Neural progenitor cell (in vitro differentiated cells): ENCODE measurements around the gene CFAP20.

Experiments used
- EZH2 ChIP-seq: fragments of 200-600 bp; sonication (generic); IDR thresholded peaks from 2 replicates; pipeline ENCODE4 v1.6.1; 2017; ENCODE audit warnings: antibody characterized with exemption, mild to moderate bottlenecking, moderate library complexity
- EZH2phosphoT487 ChIP-seq: fragments of 200-600 bp; sonication (generic); IDR thresholded peaks from 2 replicates; pipeline ENCODE4 v1.6.1; 2017; ENCODE audit warnings: antibody characterized with exemption
- TF ChIP-seq, protein P1 (sequence below): fragments of 200-600 bp; sonication (generic); IDR thresholded peaks from 2 replicates; pipeline ENCODE4 v1.5.1; 2017; ENCODE audit warnings: antibody characterized with exemption, mild to moderate bottlenecking

DNA sequence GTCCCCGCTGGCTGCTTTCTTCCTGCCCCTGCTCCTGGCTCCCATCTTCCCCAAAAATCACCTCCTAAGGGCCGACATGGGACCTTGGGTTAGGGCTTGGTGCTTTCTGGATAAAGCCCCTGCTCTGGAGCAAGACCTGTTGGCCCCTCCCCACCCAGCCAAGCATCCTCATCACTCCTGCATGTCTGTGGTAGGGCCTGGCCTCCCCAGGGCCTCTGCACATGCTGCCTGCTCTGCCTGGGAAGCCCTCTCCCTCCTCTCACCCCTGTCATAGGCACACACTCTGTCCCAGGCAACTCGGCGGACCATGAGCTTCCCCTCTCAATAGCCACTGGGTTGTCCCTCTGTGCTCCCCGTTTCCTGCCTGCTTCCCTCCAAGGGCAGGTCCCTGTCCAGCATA lies 35.2 kb downstream of the CFAP20 start:
- TF ChIP-seq, protein P1, sequence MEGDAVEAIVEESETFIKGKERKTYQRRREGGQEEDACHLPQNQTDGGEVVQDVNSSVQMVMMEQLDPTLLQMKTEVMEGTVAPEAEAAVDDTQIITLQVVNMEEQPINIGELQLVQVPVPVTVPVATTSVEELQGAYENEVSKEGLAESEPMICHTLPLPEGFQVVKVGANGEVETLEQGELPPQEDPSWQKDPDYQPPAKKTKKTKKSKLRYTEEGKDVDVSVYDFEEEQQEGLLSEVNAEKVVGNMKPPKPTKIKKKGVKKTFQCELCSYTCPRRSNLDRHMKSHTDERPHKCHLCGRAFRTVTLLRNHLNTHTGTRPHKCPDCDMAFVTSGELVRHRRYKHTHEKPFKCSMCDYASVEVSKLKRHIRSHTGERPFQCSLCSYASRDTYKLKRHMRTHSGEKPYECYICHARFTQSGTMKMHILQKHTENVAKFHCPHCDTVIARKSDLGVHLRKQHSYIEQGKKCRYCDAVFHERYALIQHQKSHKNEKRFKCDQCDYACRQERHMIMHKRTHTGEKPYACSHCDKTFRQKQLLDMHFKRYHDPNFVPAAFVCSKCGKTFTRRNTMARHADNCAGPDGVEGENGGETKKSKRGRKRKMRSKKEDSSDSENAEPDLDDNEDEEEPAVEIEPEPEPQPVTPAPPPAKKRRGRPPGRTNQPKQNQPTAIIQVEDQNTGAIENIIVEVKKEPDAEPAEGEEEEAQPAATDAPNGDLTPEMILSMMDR: no peak
- TF ChIP-seq EZH2: no peak
- no peak for TF ChIP-seq EZH2phosphoT487
